Spinal cord (tissue), 10 donors: ENCODE data around the gene RASGRF1. TPM values are rescaled to one million over a fixed set of nuclear protein-coding genes. Genes with fewer than 3 reads are reported as not detected.

Experiments
- DNase-seq, 6 donors: peaks; one replicate each; pipeline versions ENCODE4 v3.0.0 to v3.0.0-alpha.2; 2013 to 2015; ENCODE audit warnings: low spot score in 6 of 6, low read depth in 4 of 6
- H3K27ac ChIP-seq: one replicate; pipeline ENCODE4 v1.5.1; 2013; ENCODE audit warnings: low read depth, low read length, control low read depth
- H3K27me3 ChIP-seq: one replicate; pipeline ENCODE4 v1.6.1; 2013; ENCODE audit warnings: low read length; ENCODE audit not compliant: control insufficient read depth, insufficient read depth
- H3K36me3 ChIP-seq: one replicate; pipeline ENCODE4 v1.6.1; 2013; ENCODE audit warnings: low read length; ENCODE audit not compliant: control insufficient read depth, insufficient read depth
- H3K4me1 ChIP-seq: one replicate; pipeline ENCODE4 v1.6.1; 2013; ENCODE audit warnings: low read length; ENCODE audit not compliant: control insufficient read depth, insufficient read depth
- H3K4me3 ChIP-seq: one replicate; pipeline ENCODE4 v1.5.1; 2013; ENCODE audit warnings: low read depth, low read length, control low read depth
- H3K9me3 ChIP-seq: one replicate; pipeline ENCODE4 v1.6.1; 2013; ENCODE audit warnings: low read length; ENCODE audit not compliant: control insufficient read depth, insufficient read depth
- WGBS: methylation state at CpG from one replicate; pipeline ENCODE4 v1.1.5; 2013; ENCODE audit warnings: missing lambda C conversion rate; ENCODE audit not compliant: insufficient coverage; 5-methylcytosine and 5-hydroxymethylcytosine counted together
- polyA plus RNA-seq, 2 donors: library from polyadenylated mRNA; unstranded; fragments of 120-200 nt; gene quantifications; one replicate each; pipeline ENCODE4 v1.2.1, GENCODE V29; 2013; ENCODE audit not compliant: insufficient read length in 2 of 2
- total RNA-seq, 2 donors: library from RNA; depleted of rRNA in 1 of 2; stranded (reverse); fragments of 120-200 nt in 1 of 2; fragments of >200 nt in 1 of 2; gene quantifications; one replicate each; pipeline versions ENCODE4 v1.2.3 to v1.2.4, GENCODE V29; 2013 to 2014
- donor health status: healthy.

RASGRF1 gene
- total and polyA plus RNA-seq, 4 donors, result 4.9 to 42.0 (median 28.1) TPM

DNA sequence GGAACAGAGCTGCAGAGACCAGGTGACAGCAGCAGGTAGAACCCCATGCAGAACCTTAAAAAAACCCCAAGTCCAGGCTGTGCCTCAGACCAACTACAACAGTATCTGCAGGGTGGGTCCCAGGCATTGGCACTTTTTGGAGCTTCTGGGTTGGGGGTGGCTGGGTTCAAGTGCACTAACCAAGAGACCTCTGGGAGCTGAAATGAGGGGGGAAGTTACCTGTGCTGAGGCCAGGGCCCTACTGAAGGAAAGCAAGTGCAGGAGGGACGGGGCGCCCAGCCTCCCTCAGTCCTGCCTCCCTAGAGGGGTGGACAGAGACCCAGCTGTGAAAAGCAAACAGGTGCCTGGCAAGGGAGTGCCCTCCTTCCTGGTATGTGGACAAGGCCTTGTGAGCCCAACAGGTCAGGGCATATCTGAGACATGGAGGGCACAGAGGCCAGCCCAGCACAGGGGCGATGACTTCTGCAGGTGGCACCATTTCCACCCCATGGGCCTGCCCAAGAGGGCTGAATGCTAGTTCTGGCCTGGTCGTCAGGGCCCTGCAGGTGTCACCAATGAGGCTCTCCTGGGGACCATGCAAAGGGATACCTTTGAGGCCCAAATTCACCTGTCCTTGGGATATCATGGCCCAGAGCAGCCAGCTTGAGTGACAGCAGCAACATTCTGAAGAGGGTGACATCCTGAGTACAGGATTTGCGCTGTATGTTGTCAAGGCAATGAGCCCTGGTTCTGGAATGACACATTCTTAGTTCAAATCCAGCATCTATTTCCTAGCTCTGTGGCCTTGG lies 164.4 kb downstream of the RASGRF1 start:
- 89% methylated on average over 4 of the region's 5 CpGs for WGBS
- no peak for DNase-seq
- Histone ChIP-seq H3K4me3 (no peak overlapping the region), H3K27ac (no peak overlapping the region), H3K27me3 (no peaks in the 10 kb centered on the region), H3K36me3 (peaks cover 60% of the 10 kb centered on the region), H3K4me1 (peaks cover 9% of the 10 kb centered on the region), H3K9me3 (no peaks in the 10 kb centered on the region)

DNA sequence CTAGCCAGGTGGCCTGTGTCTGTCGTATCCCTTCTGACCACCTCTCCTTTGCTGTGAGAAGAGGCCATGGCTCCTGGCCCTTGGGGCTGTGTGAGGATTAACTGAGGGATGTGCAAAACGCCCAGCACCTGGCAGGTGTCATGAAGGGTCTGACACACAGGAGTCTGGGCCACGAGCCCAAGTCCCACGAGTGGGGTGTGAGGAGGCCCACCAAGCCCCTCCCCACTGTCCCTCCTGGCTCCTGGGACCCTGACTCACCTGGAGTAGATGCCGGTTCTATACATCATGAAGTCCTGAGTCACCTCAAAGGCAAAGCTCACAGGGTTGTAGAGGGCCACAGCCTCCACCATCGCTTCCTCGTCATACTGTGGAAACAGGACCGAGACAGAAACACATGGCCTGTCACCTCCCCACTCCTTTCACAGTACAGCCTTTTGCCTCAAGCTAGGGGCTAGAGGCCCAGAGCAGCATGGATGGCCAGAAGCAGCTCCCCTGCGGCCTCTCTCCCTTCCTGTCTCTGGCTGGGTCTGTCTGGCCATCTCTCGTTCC lies 165.4 kb downstream of the RASGRF1 start:
- Histone ChIP-seq H3K9me3 (no peaks in the 10 kb centered on the region), H3K4me1 (peaks cover 3% of the 10 kb centered on the region), H3K36me3 (peaks cover 61% of the 10 kb centered on the region), H3K27me3 (no peaks in the 10 kb centered on the region), H3K27ac (no peak overlapping the region), H3K4me3 (no peak overlapping the region)
- 85% methylated on average over 9 of the region's 10 CpGs for WGBS
- no peak for DNase-seq

- no peaks in the 10 kb centered on the region for H3K9me3 ChIP-seq
- no peak overlapping the region for H3K4me3 ChIP-seq
- no peaks in the 10 kb centered on the region for H3K4me1 ChIP-seq
- no peak for DNase-seq
- H3K27me3 ChIP-seq, result no peaks in the 10 kb centered on the region
- no peak overlapping the region for H3K27ac ChIP-seq
- 92% methylated on average over 17 of the region's 18 CpGs for WGBS
- peaks cover 60% of the 10 kb centered on the region for H3K36me3 ChIP-seq
Measured at GRCh38 chr15:78923480-78924360, 166.9 kb downstream of the RASGRF1 start.

GRCh38 chr15:78923015-78923414 lies 167.6 kb downstream of the RASGRF1 start:
- WGBS, result 40% methylated on average over 1 of the region's 7 CpGs
- H3K4me1 ChIP-seq, result no peaks in the 10 kb centered on the region

GRCh38 chr15:78922527-78922926 lies 168.1 kb downstream of the RASGRF1 start:
- H3K27ac ChIP-seq, result no peak overlapping the region

More at GRCh38 chr15:78923015-78923414, 167.6 kb downstream of the RASGRF1 start:
- H3K27me3 ChIP-seq, result no peaks in the 10 kb centered on the region
- H3K4me3 ChIP-seq, result no peak overlapping the region
- H3K36me3 ChIP-seq, result peaks cover 63% of the 10 kb centered on the region
- H3K9me3 ChIP-seq, result no peaks in the 10 kb centered on the region
- no peak for DNase-seq
- H3K27ac ChIP-seq, result no peak overlapping the region

GRCh38 chr15:78921940-78922339 lies 168.6 kb downstream of the RASGRF1 start:
- peaks cover 58% of the 10 kb centered on the region for H3K36me3 ChIP-seq
- no peaks in the 10 kb centered on the region for H3K4me1 ChIP-seq
- no peaks in the 10 kb centered on the region for H3K9me3 ChIP-seq
- H3K4me3 ChIP-seq, result no peak overlapping the region
- H3K27me3 ChIP-seq, result no peaks in the 10 kb centered on the region
- 84% methylated on average over 11 of the region's 14 CpGs for WGBS
- no peak for DNase-seq
- H3K27ac ChIP-seq, result no peak overlapping the region

More at GRCh38 chr15:78922527-78922926, 168.1 kb downstream of the RASGRF1 start:
- no peaks in the 10 kb centered on the region for H3K27me3 ChIP-seq
- no peaks in the 10 kb centered on the region for H3K4me1 ChIP-seq
- peaks cover 63% of the 10 kb centered on the region for H3K36me3 ChIP-seq
- H3K9me3 ChIP-seq, result no peaks in the 10 kb centered on the region
- no peak overlapping the region for H3K4me3 ChIP-seq
- 84% methylated on average over 5 of the region's 7 CpGs for WGBS
- DNase-seq, result no peak

DNA sequence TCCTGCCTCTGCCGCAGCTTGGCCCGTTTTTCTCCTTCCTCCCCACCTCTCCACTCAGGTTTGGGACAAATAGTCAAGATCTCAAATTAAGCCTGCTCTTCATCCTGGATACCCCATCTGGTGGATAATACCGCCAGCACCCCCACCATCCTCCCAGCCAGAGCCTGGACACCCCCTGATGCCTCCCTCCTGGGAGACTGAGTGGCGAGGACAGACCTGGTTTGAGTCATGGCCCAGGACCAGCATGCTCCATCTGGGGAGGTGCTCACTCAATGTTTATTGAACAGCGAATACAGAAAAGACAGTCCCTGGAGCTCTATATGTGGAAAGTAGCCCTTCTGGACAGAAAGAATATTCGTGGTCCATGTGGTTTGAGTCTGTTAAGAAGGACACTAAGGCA lies 169.1 kb downstream of the RASGRF1 start:
- Histone ChIP-seq H3K36me3 (peaks cover 57% of the 10 kb centered on the region), H3K27me3 (no peaks in the 10 kb centered on the region), H3K4me1 (no peaks in the 10 kb centered on the region), H3K27ac (no peak overlapping the region), H3K9me3 (no peaks in the 10 kb centered on the region), H3K4me3 (no peak overlapping the region)
- WGBS, result 93% methylated on average over 6 of the region's 6 CpGs
- no peak for DNase-seq

DNA sequence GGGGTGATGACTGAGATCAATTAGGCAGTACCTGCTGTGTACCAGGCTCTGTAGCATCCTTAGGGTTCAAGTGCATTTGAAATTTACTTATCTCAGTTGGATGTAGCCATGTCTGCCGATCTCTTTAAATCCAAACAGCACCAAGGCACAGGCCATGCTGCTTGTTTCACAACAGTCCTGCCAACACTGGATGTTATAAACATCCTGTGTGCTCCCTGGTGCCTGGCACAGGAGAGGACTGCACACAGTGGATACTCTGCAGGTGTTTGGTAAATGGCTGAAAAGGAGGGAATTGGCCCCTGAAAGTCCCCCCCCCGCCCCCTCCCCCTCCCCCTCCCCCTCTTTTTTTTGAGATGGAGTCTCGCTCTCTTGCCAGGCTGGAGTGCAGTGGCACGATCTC lies 172.7 kb downstream of the RASGRF1 start:
- Histone ChIP-seq H3K27ac (no peak overlapping the region), H3K9me3 (no peaks in the 10 kb centered on the region), H3K4me1 (no peaks in the 10 kb centered on the region), H3K4me3 (no peak overlapping the region), H3K27me3 (no peaks in the 10 kb centered on the region), H3K36me3 (peaks cover 56% of the 10 kb centered on the region)
- WGBS, result no CpG with 5 or more reads among the region's 4 CpGs
- DNase-seq, result no peak

DNA sequence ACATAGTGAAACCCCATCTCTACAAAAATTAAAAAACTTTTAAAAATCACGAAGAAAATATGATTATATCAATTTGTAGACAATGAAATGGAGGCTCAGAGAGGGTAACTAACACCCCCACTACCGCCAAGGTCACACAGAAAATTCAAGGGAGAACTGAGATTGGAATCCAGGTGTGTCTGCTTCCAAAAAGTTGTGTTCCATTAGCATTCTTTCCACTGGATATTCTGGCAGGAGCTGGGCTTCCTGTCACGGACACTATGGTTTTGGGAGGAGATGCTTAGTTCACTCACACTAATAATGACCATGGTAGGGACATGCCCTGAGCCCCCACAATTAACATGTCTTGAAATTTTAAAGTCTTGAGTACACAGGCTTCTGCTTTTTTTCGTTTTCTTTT lies 174.5 kb downstream of the RASGRF1 start:
- no CpG with 5 or more reads among the region's 4 CpGs for WGBS
- no peak overlapping the region for H3K27ac ChIP-seq
- no peak for DNase-seq
- H3K4me1 ChIP-seq, result no peaks in the 10 kb centered on the region
- H3K36me3 ChIP-seq, result peaks cover 46% of the 10 kb centered on the region
- H3K4me3 ChIP-seq, result no peak overlapping the region
- no peaks in the 10 kb centered on the region for H3K27me3 ChIP-seq
- H3K9me3 ChIP-seq, result no peaks in the 10 kb centered on the region
